ENCODE data around the gene ADAM17. TPM values are rescaled to one million over a fixed set of nuclear protein-coding genes. Genes with fewer than 3 reads are reported as not detected.

ADAM17 gene
- total and polyA plus RNA-seq, 2 of the 13 experiments (the other 11 are each of a cell fraction or from before 2014, with no cell fraction given): 6.5 to 33.4 TPM

DNA sequence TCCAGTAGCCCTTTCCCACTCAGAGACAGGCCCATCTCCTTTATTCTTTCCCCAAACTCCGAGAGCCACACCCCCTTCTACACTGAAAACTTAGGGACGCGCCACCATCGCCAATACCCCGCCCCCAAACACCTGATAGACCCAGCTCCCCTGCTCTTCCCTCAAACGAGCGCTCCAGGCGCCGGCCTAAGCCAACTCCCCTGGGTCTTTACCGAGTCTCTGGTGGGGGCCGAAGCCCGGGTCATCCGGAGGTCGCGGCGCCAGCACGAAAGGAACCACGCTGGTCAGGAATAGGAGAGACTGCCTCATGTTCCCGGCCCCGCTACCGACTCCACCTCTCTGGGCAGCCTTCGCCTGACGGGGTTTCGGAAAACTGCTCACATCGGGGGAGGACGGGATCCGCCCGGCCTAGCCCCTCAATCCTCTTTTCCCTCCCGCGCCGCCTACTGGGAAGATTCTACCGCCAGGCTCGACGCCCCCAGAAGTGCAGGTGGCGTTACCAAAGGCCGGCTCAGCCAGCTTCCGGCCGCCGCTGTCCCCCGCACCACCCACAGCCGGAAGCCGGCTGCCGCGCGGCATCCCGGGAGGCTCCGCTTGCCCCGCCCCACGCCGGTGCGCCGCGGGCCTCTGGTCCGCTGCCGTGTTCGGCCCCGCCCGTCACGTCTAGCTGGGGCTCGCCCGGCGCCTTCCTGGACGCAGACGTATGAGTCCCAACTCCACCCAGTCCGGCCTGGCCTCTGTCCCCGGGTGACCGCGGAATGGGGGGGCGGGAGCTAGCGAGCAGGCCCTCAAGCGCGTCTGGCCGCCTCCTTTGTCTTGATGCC lies at the start of gene ADAM17 (continued):
- TF ChIP-seq, protein P1, sequence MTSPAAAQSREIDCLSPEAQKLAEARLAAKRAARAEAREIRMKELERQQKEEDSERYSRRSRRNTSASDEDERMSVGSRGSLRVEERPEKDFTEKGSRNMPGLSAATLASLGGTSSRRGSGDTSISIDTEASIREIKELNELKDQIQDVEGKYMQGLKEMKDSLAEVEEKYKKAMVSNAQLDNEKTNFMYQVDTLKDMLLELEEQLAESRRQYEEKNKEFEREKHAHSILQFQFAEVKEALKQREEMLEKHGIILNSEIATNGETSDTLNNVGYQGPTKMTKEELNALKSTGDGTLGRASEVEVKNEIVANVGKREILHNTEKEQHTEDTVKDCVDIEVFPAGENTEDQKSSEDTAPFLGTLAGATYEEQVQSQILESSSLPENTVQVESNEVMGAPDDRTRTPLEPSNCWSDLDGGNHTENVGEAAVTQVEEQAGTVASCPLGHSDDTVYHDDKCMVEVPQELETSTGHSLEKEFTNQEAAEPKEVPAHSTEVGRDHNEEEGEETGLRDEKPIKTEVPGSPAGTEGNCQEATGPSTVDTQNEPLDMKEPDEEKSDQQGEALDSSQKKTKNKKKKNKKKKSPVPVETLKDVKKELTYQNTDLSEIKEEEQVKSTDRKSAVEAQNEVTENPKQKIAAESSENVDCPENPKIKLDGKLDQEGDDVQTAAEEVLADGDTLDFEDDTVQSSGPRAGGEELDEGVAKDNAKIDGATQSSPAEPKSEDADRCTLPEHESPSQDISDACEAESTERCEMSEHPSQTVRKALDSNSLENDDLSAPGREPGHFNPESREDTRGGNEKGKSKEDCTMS (CRISPR knock-in tag; conservative IDR thresholded peaks at IDR 0.05): no peak
- TF ChIP-seq, protein P2, sequence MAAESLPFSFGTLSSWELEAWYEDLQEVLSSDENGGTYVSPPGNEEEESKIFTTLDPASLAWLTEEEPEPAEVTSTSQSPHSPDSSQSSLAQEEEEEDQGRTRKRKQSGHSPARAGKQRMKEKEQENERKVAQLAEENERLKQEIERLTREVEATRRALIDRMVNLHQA (CRISPR knock-in tag; IDR thresholded peaks at IDR 0.05): peak; percentile 56; the same call in 1 of the 2 replicates
- TF ChIP-seq CEBPG (CRISPR knock-in tag; IDR thresholded peaks at IDR 0.05) (no peak), TEAD3 (CRISPR knock-in tag; optimal IDR thresholded peaks at IDR 0.05; ENCODE audit: borderline replicate concordance) (peak; percentile 70), ETV6 (CRISPR knock-in tag; conservative IDR thresholded peaks at IDR 0.05) (no peak; the same call in 1 of the 2 replicates), ZNF468 (CRISPR knock-in tag; IDR thresholded peaks at IDR 0.05) (peak; percentile 96; the same call in 1 of the 2 replicates), CBX5 (CRISPR knock-in tag; IDR thresholded peaks at IDR 0.05; ENCODE audit: borderline replicate concordance) (peak; percentile 67; the same call in 1 of the 2 replicates), ZNF816 (CRISPR knock-in tag; IDR thresholded peaks at IDR 0.05; ENCODE audit: borderline replicate concordance) (peak; percentile 97), KDM5B (CRISPR knock-in tag; IDR thresholded peaks at IDR 0.05; ENCODE audit: borderline replicate concordance) (peak; percentile 97), MAF1 (CRISPR knock-in tag; IDR thresholded peaks at IDR 0.05; ENCODE audit: borderline replicate concordance) (no peak; the same call in 1 of the 2 replicates), PTBP1 (IDR thresholded peaks at IDR 0.05; ENCODE audit: low read depth, low read length, poor library complexity, severe bottlenecking) (peak; percentile 84), RFXAP (CRISPR knock-in tag; IDR thresholded peaks at IDR 0.05; ENCODE audit: borderline replicate concordance) (peak; percentile 92; the same call in 1 of the 2 replicates), ZNF3 (CRISPR knock-in tag; IDR thresholded peaks at IDR 0.05) (0 out of 2 replicates have a peak, but pooled peaks have one; percentile 18), MEIS1 (CRISPR knock-in tag; IDR thresholded peaks at IDR 0.05; ENCODE audit: borderline replicate concordance) (peak; percentile 82), FIP1L1 (IDR thresholded peaks at IDR 0.05; ENCODE audit: borderline replicate concordance, insufficient read depth, low read depth, low read length) (no peak), ARNTL (CRISPR knock-in tag; IDR thresholded peaks at IDR 0.05) (peak; percentile 68), ZNF143 (CRISPR knock-in tag; IDR thresholded peaks at IDR 0.05) (peak; percentile 92), ZNF589 (CRISPR knock-in tag; conservative IDR thresholded peaks at IDR 0.05) (0 out of 2 replicates have a peak, but pooled peaks have one; percentile 52), STAT5B (CRISPR knock-in tag; IDR thresholded peaks at IDR 0.05) (peak; percentile 51; the same call in 1 of the 2 replicates)
- TF ChIP-seq, protein P3, sequence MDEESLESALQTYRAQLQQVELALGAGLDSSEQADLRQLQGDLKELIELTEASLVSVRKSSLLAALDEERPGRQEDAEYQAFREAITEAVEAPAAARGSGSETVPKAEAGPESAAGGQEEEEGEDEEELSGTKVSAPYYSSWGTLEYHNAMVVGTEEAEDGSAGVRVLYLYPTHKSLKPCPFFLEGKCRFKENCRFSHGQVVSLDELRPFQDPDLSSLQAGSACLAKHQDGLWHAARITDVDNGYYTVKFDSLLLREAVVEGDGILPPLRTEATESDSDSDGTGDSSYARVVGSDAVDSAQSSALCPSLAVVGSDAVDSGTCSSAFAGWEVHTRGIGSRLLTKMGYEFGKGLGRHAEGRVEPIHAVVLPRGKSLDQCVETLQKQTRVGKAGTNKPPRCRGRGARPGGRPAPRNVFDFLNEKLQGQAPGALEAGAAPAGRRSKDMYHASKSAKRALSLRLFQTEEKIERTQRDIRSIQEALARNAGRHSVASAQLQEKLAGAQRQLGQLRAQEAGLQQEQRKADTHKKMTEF (CRISPR knock-in tag; IDR thresholded peaks at IDR 0.05): peak; percentile 86; the same call in 1 of the 2 replicates
- TF ChIP-seq, protein P4, sequence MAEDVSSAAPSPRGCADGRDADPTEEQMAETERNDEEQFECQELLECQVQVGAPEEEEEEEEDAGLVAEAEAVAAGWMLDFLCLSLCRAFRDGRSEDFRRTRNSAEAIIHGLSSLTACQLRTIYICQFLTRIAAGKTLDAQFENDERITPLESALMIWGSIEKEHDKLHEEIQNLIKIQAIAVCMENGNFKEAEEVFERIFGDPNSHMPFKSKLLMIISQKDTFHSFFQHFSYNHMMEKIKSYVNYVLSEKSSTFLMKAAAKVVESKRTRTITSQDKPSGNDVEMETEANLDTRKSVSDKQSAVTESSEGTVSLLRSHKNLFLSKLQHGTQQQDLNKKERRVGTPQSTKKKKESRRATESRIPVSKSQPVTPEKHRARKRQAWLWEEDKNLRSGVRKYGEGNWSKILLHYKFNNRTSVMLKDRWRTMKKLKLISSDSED (CRISPR knock-in tag; IDR thresholded peaks at IDR 0.05): peak; percentile 78; the same call in 1 of the 2 replicates
- TF ChIP-seq, protein P5, sequence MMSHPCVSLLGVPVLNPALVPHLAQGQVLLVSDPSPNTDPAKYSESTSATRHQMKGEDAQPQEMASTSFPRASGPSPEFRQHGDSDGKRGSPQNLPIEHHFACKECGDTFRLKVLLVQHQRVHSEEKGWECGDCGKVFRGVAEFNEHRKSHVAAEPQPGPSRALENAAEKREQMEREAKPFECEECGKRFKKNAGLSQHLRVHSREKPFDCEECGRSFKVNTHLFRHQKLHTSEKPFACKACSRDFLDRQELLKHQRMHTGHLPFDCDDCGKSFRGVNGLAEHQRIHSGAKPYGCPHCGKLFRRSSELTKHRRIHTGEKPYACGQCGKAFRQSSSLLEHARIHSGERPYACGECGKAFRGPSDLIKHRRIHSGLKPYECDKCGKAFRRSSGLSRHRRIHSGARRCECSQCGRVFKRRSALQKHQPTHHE (CRISPR knock-in tag; IDR thresholded peaks at IDR 0.05; ENCODE audit: borderline replicate concordance): peak; percentile 46
